ENCODE results near the gene CRY1.

DNA sequence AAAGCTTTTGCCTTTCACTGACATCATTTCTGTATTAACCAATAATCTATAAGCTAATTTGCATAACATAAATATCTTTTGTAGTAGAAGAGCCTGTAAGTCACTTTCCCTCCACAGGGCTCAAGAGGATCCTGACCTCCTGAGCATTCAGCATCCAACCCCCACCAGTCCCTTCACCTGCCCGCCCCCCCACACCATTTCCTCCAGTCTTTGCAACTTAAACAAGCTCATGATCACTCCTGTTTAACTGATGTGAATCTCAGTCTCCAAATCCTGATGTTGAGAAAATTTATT lies 12.0 kb upstream of the CRY1 start:
- TF ChIP-seq, protein P1, sequence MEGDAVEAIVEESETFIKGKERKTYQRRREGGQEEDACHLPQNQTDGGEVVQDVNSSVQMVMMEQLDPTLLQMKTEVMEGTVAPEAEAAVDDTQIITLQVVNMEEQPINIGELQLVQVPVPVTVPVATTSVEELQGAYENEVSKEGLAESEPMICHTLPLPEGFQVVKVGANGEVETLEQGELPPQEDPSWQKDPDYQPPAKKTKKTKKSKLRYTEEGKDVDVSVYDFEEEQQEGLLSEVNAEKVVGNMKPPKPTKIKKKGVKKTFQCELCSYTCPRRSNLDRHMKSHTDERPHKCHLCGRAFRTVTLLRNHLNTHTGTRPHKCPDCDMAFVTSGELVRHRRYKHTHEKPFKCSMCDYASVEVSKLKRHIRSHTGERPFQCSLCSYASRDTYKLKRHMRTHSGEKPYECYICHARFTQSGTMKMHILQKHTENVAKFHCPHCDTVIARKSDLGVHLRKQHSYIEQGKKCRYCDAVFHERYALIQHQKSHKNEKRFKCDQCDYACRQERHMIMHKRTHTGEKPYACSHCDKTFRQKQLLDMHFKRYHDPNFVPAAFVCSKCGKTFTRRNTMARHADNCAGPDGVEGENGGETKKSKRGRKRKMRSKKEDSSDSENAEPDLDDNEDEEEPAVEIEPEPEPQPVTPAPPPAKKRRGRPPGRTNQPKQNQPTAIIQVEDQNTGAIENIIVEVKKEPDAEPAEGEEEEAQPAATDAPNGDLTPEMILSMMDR (IDR thresholded peaks at IDR 0.05 in 8 of 11, conservative IDR thresholded peaks at IDR 0.05 in 3 of 11) = no peak
- TF ChIP-seq POLR2A (IDR thresholded peaks at IDR 0.05) = no peak

All from spleen (tissue), 7 donors.